ENCODE results near the gene N4BP2L2.

DNA sequence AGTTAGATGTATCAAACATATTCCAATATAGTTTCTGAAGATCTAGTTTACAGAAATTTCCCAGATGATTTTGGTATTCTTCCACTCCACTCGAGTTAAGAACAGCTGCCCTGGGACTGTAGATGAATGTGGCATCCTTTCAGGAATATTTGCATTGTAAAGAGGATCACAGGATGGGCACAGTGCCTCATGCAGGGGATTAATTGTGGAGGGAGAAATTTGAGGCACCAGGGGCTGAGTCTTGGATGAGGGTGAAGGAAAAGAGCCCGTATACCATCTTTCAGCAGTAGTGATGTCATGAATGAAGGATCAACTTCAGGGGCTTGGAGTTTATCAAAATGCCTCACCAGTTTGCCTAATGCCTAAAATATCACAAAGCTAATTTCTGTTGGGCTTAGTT is 43.7 kb upstream of the N4BP2L2 start:
- TF ChIP-seq, protein P1, sequence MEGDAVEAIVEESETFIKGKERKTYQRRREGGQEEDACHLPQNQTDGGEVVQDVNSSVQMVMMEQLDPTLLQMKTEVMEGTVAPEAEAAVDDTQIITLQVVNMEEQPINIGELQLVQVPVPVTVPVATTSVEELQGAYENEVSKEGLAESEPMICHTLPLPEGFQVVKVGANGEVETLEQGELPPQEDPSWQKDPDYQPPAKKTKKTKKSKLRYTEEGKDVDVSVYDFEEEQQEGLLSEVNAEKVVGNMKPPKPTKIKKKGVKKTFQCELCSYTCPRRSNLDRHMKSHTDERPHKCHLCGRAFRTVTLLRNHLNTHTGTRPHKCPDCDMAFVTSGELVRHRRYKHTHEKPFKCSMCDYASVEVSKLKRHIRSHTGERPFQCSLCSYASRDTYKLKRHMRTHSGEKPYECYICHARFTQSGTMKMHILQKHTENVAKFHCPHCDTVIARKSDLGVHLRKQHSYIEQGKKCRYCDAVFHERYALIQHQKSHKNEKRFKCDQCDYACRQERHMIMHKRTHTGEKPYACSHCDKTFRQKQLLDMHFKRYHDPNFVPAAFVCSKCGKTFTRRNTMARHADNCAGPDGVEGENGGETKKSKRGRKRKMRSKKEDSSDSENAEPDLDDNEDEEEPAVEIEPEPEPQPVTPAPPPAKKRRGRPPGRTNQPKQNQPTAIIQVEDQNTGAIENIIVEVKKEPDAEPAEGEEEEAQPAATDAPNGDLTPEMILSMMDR (IDR thresholded peaks at IDR 0.05; ENCODE audit: insufficient read depth, low read depth, low read length): no peak
- TF ChIP-seq EZH2 (IDR thresholded peaks at IDR 0.05; ENCODE audit: insufficient read depth, low read length): no peak
